ENCODE measurements around the gene GLDN.

Gene GLDN

DNA sequence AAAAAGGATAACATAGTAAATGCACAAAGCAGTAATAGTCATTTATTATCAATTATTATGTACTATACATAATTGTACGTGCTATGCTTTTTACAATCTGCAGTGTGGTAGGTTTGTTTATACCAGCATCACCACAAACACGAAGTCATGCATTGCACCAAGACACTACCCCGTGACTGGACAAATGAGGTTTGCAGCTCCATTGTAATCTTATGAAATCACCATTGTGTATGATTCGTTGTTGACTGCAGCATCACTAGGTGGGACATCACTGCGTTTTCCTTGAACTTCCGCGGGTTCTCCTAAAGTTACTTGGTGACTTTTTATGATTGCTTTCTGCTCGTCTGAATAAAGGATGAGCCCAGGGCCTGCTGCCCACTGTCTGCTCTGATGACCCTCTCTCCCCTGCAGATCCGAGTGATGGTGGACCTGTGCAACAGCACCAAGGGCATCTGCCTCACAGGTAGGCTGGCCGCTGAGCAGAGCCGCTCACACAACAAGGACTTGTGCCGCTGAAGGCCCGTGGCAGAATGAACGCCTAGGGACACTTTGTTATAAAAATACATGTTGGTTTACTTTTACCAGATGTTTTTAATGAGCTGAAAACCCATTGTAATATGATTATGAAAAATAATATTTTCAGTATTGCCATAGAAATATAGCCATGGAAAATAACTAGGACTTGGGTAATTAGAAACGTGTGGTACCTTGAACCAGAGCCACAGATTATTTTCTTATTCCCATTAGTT is 35.8 kb downstream of the GLDN start:
- no peak for TF ChIP-seq ZFX (IDR thresholded peaks at IDR 0.05; ENCODE audit: borderline replicate concordance)
- TF ChIP-seq, protein P1, sequence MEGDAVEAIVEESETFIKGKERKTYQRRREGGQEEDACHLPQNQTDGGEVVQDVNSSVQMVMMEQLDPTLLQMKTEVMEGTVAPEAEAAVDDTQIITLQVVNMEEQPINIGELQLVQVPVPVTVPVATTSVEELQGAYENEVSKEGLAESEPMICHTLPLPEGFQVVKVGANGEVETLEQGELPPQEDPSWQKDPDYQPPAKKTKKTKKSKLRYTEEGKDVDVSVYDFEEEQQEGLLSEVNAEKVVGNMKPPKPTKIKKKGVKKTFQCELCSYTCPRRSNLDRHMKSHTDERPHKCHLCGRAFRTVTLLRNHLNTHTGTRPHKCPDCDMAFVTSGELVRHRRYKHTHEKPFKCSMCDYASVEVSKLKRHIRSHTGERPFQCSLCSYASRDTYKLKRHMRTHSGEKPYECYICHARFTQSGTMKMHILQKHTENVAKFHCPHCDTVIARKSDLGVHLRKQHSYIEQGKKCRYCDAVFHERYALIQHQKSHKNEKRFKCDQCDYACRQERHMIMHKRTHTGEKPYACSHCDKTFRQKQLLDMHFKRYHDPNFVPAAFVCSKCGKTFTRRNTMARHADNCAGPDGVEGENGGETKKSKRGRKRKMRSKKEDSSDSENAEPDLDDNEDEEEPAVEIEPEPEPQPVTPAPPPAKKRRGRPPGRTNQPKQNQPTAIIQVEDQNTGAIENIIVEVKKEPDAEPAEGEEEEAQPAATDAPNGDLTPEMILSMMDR (IDR thresholded peaks at IDR 0.05): no peak
- H3K27ac ChIP-seq: no peak overlapping the region

DNA sequence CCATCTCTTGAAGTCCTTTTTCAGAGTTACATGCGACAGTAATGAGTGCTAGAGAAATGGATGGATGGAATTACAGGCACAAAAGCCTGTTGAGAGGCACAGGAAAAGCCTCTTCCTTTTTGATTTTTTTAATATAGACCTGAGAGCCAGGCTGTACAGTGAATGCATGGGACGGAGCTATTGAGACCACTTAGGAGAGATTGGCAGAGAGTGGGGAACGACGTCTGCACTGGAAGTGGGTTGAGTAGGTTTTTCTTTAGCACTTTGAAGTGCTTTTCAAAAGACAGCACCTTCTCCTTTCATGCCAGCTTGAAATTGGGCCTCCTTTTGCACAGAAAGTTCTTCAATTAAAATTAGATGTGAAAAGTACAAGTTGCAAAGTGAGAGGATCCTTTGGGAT is 37.0 kb downstream of the GLDN start:
- TF ChIP-seq ZFX (IDR thresholded peaks at IDR 0.05; ENCODE audit: borderline replicate concordance): no peak
- TF ChIP-seq, protein P1 (IDR thresholded peaks at IDR 0.05): no peak
- H3K27ac ChIP-seq: no peak overlapping the region

DNA sequence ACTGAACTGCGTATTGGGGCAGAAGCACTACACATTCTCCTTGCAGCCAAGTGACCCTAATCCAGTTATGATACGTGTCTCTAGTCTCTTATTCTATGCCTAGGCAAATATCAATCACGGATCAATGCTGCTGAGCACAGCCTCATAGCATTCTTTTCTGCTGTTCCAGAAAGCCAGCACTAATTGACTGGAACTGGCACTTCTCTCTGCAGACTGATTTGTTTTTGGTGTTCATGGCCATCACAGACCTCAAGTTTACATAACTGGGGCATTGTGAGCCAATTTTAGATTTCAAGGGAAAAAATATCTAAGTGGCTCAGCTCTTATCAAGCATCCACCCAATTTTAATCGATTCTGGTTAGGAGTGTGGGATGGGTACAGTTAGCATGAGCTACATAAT is 37.9 kb downstream of the GLDN start:
- no peak overlapping the region for H3K27ac ChIP-seq
- TF ChIP-seq ZFX (IDR thresholded peaks at IDR 0.05; ENCODE audit: borderline replicate concordance): no peak
- TF ChIP-seq, protein P1 (IDR thresholded peaks at IDR 0.05): no peak

DNA sequence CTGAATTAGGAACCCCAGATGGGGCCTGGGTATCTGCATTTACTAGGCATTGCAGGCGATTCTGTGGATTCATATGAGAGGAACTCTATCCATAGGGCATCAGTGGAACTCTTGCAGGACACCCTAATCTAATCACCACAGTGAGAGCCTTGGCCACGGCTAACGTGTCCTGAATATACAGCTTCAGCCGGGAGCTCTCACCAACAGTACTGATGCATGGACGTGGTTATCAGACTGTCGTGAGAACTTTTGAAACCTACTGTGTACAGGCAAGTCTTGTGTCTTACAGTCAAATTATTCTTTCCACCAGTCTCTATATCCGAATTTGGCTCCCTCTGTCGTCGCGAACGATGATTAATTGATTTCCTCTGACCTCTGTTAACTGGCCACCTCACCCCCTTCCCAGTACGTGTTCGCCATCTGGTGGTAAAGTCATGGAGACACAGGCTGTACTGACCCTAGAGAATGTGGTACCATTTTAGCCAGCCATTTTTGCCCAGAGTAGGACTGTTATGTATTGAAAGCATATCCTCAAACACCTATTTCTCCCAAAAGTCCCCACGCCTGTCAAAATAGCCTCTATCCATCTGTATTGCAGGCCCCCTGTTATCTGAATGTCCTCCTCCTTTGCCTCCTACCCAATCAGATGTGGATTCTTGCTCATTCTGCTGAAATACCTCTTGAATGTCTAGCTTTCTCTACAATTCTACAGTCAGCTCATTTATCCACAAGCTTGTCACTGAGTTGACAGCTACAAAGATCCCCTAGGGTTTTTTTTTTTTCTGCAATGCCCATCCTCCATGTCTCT is 39.7 kb downstream of the GLDN start:
- no peak overlapping the region for H3K27ac ChIP-seq
- TF ChIP-seq, protein P1 (IDR thresholded peaks at IDR 0.05): peak; percentile 94
- no peak for TF ChIP-seq ZFX (IDR thresholded peaks at IDR 0.05; ENCODE audit: borderline replicate concordance)

DNA sequence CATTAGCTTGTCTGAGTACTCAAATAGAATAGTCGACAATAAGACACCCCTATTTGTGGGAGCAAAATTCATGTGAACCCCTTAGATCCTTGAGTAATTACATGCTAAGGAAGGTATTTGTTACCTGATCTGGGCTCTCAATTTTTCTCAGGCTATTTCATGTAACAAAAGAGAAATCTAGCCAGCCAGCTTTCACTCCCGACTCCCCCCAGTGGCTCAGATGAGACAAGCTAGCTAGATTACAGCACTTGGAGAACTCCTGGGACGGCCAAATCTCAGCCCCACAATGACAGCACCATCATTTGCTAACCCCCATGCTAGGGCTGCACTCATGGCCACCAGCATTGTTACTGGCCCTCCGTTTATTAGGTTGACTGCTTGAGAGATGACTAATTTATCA is 41.3 kb downstream of the GLDN start:
- no peak for TF ChIP-seq ZFX (IDR thresholded peaks at IDR 0.05; ENCODE audit: borderline replicate concordance)
- TF ChIP-seq, protein P1 (IDR thresholded peaks at IDR 0.05): peak; percentile 76
- H3K27ac ChIP-seq: no peak overlapping the region

DNA sequence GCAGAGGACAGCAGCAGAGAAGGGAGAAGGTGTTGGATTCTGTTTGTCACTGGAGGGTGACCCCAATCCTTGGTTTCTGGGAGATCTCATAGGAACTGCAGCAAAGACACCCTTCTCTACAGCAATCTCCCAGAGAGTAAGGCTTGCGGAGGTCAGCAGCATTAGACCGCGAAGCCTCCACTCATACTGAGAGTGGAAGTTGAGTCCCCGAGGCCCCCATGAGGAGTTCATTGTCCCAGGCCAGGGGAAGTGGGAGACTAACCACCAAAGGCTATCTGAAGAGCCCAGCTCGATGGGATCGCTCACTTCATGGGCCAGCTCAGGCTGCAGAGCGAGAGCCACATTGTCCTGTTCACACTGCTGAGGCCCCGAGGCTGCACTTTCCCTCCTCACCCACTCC is 44.6 kb downstream of the GLDN start:
- H3K27ac ChIP-seq: no peak overlapping the region
- no peak for TF ChIP-seq ZFX (IDR thresholded peaks at IDR 0.05; ENCODE audit: borderline replicate concordance)
- TF ChIP-seq, protein P1 (IDR thresholded peaks at IDR 0.05): no peak

DNA sequence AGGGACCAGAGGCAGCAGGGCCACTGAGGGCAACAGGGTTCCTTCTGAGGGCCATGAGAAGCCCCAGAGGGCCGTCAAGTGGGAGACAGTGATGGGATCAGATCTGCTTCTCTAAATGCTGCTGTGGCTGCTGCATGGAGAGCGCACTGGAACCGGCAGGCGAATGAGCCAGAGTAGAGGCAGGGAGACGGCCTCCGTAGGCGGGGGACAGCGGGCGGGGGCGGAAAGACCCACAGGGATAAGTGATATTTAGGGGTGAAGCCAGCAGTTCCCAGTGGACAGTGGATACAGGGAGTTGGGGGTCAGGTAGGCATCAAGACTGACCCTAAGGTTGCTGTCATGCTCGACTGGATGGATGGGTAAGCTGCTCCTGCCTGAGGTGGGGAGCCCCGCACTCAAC is 45.0 kb downstream of the GLDN start:
- no peak overlapping the region for H3K27ac ChIP-seq
- TF ChIP-seq, protein P1 (IDR thresholded peaks at IDR 0.05): no peak
- no peak for TF ChIP-seq ZFX (IDR thresholded peaks at IDR 0.05; ENCODE audit: borderline replicate concordance)

Measured in 22Rv1 (cell line).